ENCODE results near the gene HTRA3.
A peak's percentile ranks its signal among the peaks of the same experiment; 100 is the strongest.

Gene HTRA3

GRCh38 chr4:8238515-8239053, 31.0 kb upstream of the HTRA3 start:
- peak overlapping the region; percentile 75 for H3K27ac Mint-ChIP-seq

DNA sequence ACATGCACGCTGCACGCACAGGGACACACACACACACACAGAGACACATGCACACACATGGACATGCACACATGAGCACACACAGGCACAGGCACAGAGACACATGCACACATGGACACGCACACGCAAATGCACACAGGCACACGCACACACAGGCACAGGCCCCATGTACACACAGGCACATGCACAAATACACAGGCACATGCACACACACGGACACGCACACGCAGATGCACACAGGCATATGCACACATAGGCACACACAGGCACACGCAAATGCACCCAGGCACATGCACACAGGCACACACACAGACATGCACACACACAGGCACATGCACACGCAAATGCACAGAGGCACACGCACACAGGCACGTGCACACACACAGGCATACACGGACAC, 30.3 kb upstream of the HTRA3 start:
- DNase-seq (ENCODE audit: low spot score in 2 of 2) (no peak), ATAC-seq (ENCODE audit: low read depth) (no peak)
- Mint-ChIP-seq H3K27me3 (no peaks in the 10 kb centered on the region), H3K9me3 (no peaks in the 10 kb centered on the region), H3K4me1 (peaks cover 15% of the 10 kb centered on the region), H3K36me3 (peaks cover 10% of the 10 kb centered on the region), H3K27ac (peak overlapping the region; percentile 75), H3K4me3 (no peak overlapping the region)

More at GRCh38 chr4:8238515-8239053, 31.0 kb upstream of the HTRA3 start:
- DNase-seq (ENCODE audit: low spot score in 2 of 2): no peak
- Mint-ChIP-seq H3K27me3 (no peaks in the 10 kb centered on the region), H3K4me3 (no peak overlapping the region), H3K9me3 (no peaks in the 10 kb centered on the region), H3K4me1 (peaks cover 15% of the 10 kb centered on the region), H3K36me3 (peaks cover 10% of the 10 kb centered on the region)
- ATAC-seq (ENCODE audit: low read depth): peak; percentile 12

DNA sequence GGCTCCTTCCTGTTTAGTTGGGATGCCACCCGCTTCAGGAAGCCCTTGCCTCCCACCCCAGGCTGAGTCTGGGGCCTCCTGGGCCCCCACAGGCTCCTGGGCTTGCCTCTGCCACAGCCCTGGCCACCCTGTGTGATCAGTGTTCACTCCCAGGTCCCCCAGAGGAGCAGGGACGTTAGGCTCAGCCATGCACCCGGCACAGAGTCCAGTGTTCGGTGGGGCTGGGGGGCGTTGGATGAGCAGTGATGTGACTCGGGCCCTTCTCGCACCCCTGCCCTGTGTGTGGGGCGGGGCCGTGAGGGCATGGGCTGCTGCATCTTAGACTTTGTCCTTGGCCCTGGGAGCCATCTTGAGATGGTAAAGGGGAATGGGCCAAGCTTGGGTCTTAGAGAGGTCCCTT, 29.9 kb upstream of the HTRA3 start:
- Mint-ChIP-seq H3K4me1 (peaks cover 15% of the 10 kb centered on the region), H3K27ac (no peak overlapping the region), H3K36me3 (peaks cover 10% of the 10 kb centered on the region)

DNA sequence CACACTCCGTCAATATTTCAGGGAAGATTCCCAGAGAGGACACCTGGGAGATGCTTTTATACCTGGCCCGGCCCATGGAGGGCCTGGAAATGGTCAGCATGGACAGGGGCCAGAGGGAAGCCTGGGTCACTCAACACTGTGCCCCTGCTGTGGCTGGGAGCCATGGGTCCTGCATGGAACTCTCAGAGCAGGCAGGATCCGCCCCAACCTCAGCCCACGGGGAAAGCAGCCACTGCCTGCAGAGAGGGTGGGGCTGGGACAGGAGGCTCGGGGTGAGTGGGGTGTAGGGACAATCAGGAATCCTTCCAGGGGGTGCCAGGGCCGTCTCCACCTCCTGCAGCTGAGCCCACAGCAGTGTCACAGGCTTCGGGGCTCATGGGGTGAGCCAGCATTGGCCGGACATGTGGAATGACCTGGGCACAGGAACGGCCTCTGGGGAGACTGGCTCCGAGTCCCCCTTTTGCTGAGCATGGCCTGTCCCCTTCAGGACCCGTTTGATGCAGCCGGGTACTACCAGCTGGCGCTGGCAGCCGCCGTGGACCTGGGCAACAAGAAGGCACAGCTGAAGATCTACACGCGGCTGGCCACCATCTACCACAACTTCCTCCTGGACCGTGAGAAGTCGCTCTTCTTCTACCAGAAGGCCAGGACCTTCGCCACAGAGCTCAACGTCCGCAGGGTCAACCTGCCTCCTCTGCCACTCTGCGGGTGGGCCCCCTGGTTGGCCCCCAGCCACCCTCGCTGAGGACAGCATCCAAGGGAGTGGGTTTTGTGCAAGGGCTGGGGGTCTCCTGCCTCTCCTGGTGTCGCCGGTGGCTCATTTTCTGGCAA, 29.1 kb upstream of the HTRA3 start:
- no peaks in the 10 kb centered on the region for H3K27me3 Mint-ChIP-seq
- no peak for ATAC-seq (ENCODE audit: low read depth)
- no peak overlapping the region for H3K27ac Mint-ChIP-seq
- H3K4me3 Mint-ChIP-seq: no peak overlapping the region
- DNase-seq (ENCODE audit: low spot score in 2 of 2): no peak
- peaks cover 12% of the 10 kb centered on the region for H3K4me1 Mint-ChIP-seq
- peaks cover 9% of the 10 kb centered on the region for H3K36me3 Mint-ChIP-seq
- no peaks in the 10 kb centered on the region for H3K9me3 Mint-ChIP-seq

More for the DNA sequence above, 29.9 kb upstream of the HTRA3 start:
- Mint-ChIP-seq H3K27me3 (no peaks in the 10 kb centered on the region), H3K9me3 (no peaks in the 10 kb centered on the region), H3K4me3 (no peak overlapping the region)
- no peak for ATAC-seq (ENCODE audit: low read depth)
- no peak for DNase-seq (ENCODE audit: low spot score in 2 of 2)

DNA sequence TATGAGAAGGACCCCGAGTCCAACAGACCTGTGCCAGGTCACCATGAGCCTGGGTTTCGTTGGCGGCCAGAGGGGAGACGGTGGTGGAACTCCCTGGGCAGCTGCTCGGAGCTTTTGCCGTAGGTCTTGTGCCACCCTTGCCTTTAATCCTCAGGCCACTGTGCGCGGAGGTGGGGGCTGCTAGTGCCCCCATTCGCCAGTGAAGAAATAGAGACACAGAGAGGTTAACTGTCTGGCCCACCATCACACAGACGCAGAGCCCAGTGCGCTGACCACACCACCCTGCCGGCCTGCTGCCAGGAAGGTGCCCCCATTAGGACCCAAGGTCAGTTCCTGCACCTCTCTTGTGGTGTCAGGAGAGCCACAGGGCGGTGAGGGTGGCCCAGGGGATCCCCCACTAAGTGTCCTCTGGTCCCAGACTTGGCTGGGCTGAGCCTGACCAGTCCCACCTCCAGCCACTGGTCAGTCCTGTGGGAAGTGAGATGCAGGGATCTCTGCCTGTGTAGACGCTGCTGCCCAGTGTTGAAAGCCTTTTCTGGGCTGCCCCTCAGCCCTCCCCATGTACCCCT, 28.3 kb upstream of the HTRA3 start:
- H3K36me3 Mint-ChIP-seq: peaks cover 9% of the 10 kb centered on the region

DNA sequence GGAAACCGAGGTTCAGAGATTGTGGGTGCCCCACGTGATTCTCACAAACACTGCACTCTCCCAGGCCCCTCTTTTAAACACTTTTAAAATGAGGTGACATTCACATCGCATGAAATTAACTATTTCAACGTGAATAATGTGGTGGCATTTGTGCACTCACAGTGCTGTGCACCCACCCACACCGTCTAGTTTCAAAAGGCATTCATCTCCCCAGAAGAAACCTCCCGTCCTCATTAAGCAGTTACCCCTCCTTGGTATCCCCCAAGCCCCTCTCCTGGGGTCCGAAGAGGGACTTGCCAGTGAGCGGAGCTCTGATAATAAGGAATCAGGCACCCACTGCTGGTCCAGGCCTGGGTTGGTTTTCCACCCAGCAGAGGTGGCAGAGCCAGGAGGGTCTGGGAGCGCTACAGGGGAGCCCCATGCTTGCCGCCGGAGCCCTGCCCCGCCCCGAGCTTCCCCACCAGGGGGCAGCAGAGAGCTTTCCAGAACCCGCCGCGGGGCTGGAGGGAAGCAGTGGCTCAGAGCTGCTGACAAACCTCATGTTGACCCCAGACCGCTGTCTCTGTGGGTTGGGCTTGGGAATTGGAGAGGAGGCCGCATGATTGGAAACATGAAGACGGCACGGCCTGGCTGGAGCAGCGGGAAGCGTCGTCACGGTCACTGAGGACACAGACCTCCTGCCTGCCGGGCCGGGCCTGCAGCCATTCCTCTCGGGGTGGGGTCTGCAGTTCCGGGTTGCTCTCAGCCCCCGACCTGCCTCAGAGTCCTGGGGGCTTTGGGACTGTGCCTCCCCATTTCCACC, 27.5 kb upstream of the HTRA3 start:
- H3K4me1 Mint-ChIP-seq: peaks cover 12% of the 10 kb centered on the region
- H3K27me3 Mint-ChIP-seq: no peaks in the 10 kb centered on the region
- ATAC-seq (ENCODE audit: low read depth) (peak; percentile 63), DNase-seq (ENCODE audit: low spot score in 2 of 2) (peak; percentile 86 to 97)
- H3K36me3 Mint-ChIP-seq: peaks cover 5% of the 10 kb centered on the region
- no peaks in the 10 kb centered on the region for H3K9me3 Mint-ChIP-seq
- no peak overlapping the region for H3K27ac Mint-ChIP-seq
- H3K4me3 Mint-ChIP-seq: no peak overlapping the region

More for the DNA sequence above, 28.3 kb upstream of the HTRA3 start:
- no peak for DNase-seq (ENCODE audit: low spot score in 2 of 2)
- no peaks in the 10 kb centered on the region for H3K9me3 Mint-ChIP-seq
- H3K4me1 Mint-ChIP-seq: peaks cover 12% of the 10 kb centered on the region
- H3K27me3 Mint-ChIP-seq: no peaks in the 10 kb centered on the region
- no peak overlapping the region for H3K27ac Mint-ChIP-seq
- no peak overlapping the region for H3K4me3 Mint-ChIP-seq
- no peak for ATAC-seq (ENCODE audit: low read depth)

- Mint-ChIP-seq H3K27ac (no peak overlapping the region), H3K4me1 (peaks cover 8% of the 10 kb centered on the region), H3K4me3 (no peak overlapping the region), H3K36me3 (peaks cover 5% of the 10 kb centered on the region), H3K27me3 (peaks cover 2% of the 10 kb centered on the region), H3K9me3 (no peaks in the 10 kb centered on the region)
- no peak for ATAC-seq (ENCODE audit: low read depth)
- no peak for DNase-seq (ENCODE audit: low spot score in 2 of 2)
Observed at GRCh38 chr4:8242782-8243560, 26.6 kb upstream of the HTRA3 start.

DNA sequence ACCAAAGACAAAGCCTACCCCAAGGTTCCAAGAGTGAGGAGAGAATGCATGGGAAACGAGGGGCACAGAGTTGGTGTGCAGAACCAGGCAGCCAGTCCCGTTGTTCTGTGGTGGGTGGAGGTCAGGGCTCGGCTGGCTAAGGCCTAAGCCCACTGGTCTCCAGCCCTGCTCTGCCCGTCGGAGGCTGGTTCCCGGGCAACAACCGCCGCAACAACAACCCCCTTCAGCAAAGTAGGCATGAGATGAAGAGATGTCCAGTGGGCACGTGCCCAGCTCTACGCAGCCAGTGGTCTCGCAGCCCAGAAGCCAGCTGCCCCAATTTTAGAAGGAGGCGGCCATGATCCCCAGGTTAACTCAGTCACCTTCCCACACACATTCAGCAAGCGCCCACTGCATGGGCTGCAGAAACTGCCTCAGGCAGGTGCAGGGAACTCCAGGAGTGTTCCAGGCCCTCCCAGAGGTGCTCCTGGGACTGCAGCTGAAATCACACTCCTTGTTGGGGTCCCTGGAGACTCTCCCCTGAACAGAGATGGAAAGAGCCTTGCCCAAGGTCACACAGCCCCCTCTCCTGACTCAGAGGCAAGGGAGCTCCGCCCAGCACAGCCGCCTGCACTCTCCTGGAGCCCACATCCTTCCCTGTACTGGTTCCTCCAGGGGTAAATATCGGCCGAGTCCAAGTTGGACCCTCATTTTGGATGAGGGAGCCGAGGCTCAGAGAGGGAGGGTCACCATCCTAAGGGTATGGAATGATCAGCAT, 25.4 kb upstream of the HTRA3 start:
- DNase-seq (ENCODE audit: low spot score in 2 of 2) (no peak), ATAC-seq (ENCODE audit: low read depth) (no peak)
- Mint-ChIP-seq H3K4me3 (no peak overlapping the region), H3K4me1 (peaks cover 2% of the 10 kb centered on the region), H3K27me3 (peaks cover 3% of the 10 kb centered on the region), H3K27ac (no peak overlapping the region), H3K36me3 (peaks cover 2% of the 10 kb centered on the region), H3K9me3 (no peaks in the 10 kb centered on the region)

- Mint-ChIP-seq H3K4me1 (no peaks in the 10 kb centered on the region), H3K27ac (no peak overlapping the region), H3K27me3 (peaks cover 4% of the 10 kb centered on the region), H3K9me3 (no peaks in the 10 kb centered on the region), H3K4me3 (no peak overlapping the region), H3K36me3 (no peaks in the 10 kb centered on the region)
- no peak for ATAC-seq (ENCODE audit: low read depth)
- DNase-seq (ENCODE audit: low spot score in 2 of 2): no peak
Observed at GRCh38 chr4:8244931-8245460, 24.6 kb upstream of the HTRA3 start.

- H3K27ac Mint-ChIP-seq: no peak overlapping the region
- peaks cover 4% of the 10 kb centered on the region for H3K27me3 Mint-ChIP-seq
- ATAC-seq (ENCODE audit: low read depth) (no peak), DNase-seq (ENCODE audit: low spot score in 2 of 2) (no peak)
- H3K9me3 Mint-ChIP-seq: no peaks in the 10 kb centered on the region
- H3K4me3 Mint-ChIP-seq: no peak overlapping the region
- no peaks in the 10 kb centered on the region for H3K4me1 Mint-ChIP-seq
- H3K36me3 Mint-ChIP-seq: no peaks in the 10 kb centered on the region
Observed at GRCh38 chr4:8245884-8246833, 23.4 kb upstream of the HTRA3 start.

GRCh38 chr4:8247047-8247930, 22.3 kb upstream of the HTRA3 start:
- no peaks in the 10 kb centered on the region for H3K9me3 Mint-ChIP-seq
- H3K27me3 Mint-ChIP-seq: peaks cover 7% of the 10 kb centered on the region
- H3K4me1 Mint-ChIP-seq: no peaks in the 10 kb centered on the region
- H3K27ac Mint-ChIP-seq: no peak overlapping the region
- no peak for ATAC-seq (ENCODE audit: low read depth)
- H3K36me3 Mint-ChIP-seq: no peaks in the 10 kb centered on the region
- H3K4me3 Mint-ChIP-seq: no peak overlapping the region
- no peak for DNase-seq (ENCODE audit: low spot score in 2 of 2)

Data from memory B cell (primary cell).